Astrocyte (in vitro differentiated cells and primary cell): Measurements from ENCODE around the gene MYO5B. TPM values are rescaled to one million over a fixed set of nuclear protein-coding genes. Genes with fewer than 3 reads are reported as not detected.

Experiments
- DNase-seq: peaks from one replicate; pipeline ENCODE4 v3.0.0-alpha.2; 2010; ENCODE audit warnings: low read depth
- FAIRE-seq: peaks from 2 replicates; lab custom pipeline; 2011; peaks lifted over from hg19 to GRCh38; lab: Jason Lieb, UNC
- H2AFZ ChIP-seq: 2 replicates; pipeline ENCODE4 v1.6.0; 2012; ENCODE audit warnings: low read depth, low read length, inconsistent platforms
- H3K27ac ChIP-seq: 2 replicates; pipeline ENCODE4 v1.5.1; 2011; ENCODE audit warnings: low read depth, low read length, inconsistent platforms
- H3K27me3 ChIP-seq: 2 replicates; pipeline ENCODE4 v1.6.0; 2011; ENCODE audit warnings: low read length, inconsistent platforms; ENCODE audit not compliant: insufficient read depth
- H3K36me3 ChIP-seq: 2 replicates; pipeline ENCODE4 v1.5.1; 2011; ENCODE audit warnings: low read length, inconsistent platforms; ENCODE audit not compliant: insufficient read depth
- H3K4me1 ChIP-seq: 2 replicates; pipeline ENCODE4 v1.5.1; 2011; ENCODE audit warnings: low read length, inconsistent platforms; ENCODE audit not compliant: insufficient read depth
- H3K4me2 ChIP-seq: 2 replicates; pipeline ENCODE4 v1.6.0; 2012; ENCODE audit warnings: low read length, inconsistent platforms
- H3K4me3 ChIP-seq: 2 replicates; pipeline ENCODE4 v1.5.1; 2011; ENCODE audit warnings: low read depth, mild to moderate bottlenecking, low read length, inconsistent platforms; ENCODE audit not compliant: insufficient read depth
- H3K79me2 ChIP-seq: 2 replicates; pipeline ENCODE4 v1.6.0; 2012; ENCODE audit warnings: mild to moderate bottlenecking, low read length, inconsistent platforms; ENCODE audit not compliant: insufficient read depth
- H3K9ac ChIP-seq: 2 replicates; pipeline ENCODE4 v1.6.0; 2012; ENCODE audit warnings: mild to moderate bottlenecking, low read length, inconsistent platforms
- H3K9me3 ChIP-seq: 2 replicates; pipeline ENCODE4 v1.5.1; 2012; ENCODE audit warnings: low read depth, mild to moderate bottlenecking, low read length, inconsistent platforms; ENCODE audit not compliant: insufficient read depth
- H4K20me1 ChIP-seq: 2 replicates; pipeline ENCODE4 v1.6.0; 2012; ENCODE audit warnings: low read length, inconsistent platforms; ENCODE audit not compliant: insufficient read depth
- H3K27ac Mint-ChIP-seq: one replicate; pipeline ENCODE4 v1.8.0; 2021; ENCODE audit warnings: mild to moderate bottlenecking, mixed read lengths; ENCODE audit not compliant: unreplicated experiment
- H3K27me3 Mint-ChIP-seq: one replicate; pipeline ENCODE4 v1.8.0; 2021; ENCODE audit warnings: low read depth, mixed read lengths; ENCODE audit not compliant: unreplicated experiment
- H3K36me3 Mint-ChIP-seq: one replicate; pipeline ENCODE4 v1.8.0; 2021; ENCODE audit warnings: low read depth, mixed read lengths; ENCODE audit not compliant: unreplicated experiment
- H3K4me1 Mint-ChIP-seq: one replicate; pipeline ENCODE4 v1.8.0; 2021; ENCODE audit warnings: low read depth, mixed read lengths; ENCODE audit not compliant: unreplicated experiment
- H3K4me3 Mint-ChIP-seq: one replicate; pipeline ENCODE4 v1.8.0; 2021; ENCODE audit warnings: mild to moderate bottlenecking, moderate library complexity, mixed read lengths; ENCODE audit not compliant: unreplicated experiment
- H3K9me3 Mint-ChIP-seq: one replicate; pipeline ENCODE4 v1.8.0; 2021; ENCODE audit warnings: mild to moderate bottlenecking, mixed read lengths; ENCODE audit not compliant: unreplicated experiment
- CTCF ChIP-seq: IDR thresholded peaks from 2 replicates; pipeline ENCODE4 v1.5.1; 2011; ENCODE audit warnings: low read depth, mild to moderate bottlenecking, inconsistent platforms, low read length, moderate library complexity; ENCODE audit not compliant: insufficient read depth
- EZH2 ChIP-seq: IDR thresholded peaks from 2 replicates; pipeline ENCODE4 v1.6.1; 2012; ENCODE audit warnings: mild to moderate bottlenecking, low read length, inconsistent platforms; ENCODE audit not compliant: insufficient read depth
- total RNA-seq: library from RNA; stranded (reverse); gene quantifications from 2 replicates; pipeline ENCODE4 v1.2.1, GENCODE V29; 2021

Gene MYO5B
- total RNA-seq, 1 donor from 2014 or later, result 8.3 TPM

DNA sequence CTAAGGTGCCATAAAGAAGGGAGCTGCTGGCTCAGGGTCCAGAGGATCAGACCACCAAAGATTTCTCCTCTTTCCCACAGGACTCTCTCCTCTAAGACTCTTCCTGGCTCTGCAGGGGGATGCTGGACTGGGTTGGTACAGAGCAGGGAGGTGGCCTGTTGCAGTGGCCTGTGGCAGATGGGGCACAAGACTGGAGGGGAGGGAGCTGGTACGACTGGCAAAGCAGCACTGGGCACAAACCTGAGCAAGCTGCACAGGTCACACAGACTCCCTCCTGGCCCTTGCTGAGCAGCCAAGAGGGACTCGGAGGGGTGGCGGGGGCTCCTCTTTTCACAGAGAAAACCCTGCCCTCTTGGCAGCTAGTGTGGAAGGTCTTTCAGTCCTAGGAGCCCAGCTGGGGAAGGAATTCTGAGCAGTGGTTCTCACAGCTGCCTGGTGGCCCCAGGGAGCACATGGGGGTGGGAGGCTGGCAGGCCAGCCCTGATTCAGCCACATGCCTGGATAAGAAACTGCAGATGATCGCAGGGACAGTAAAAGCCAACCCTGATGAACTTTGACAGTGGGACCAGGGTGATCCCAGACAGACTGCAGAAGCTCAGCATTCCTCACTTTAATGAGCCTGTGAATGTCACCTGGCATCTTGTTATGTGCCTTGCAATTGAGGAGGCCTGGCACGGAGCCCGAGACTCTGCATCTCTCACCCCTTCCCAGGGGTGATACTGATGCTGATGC is 349.2 kb downstream of the MYO5B start:
- H3K27ac Mint-ChIP-seq, result no peak overlapping the region

GRCh38 chr18:49844903-49845302 is 350.0 kb downstream of the MYO5B start:
- FAIRE-seq, result no peak
- Histone ChIP-seq H3K9me3 (no peaks in the 10 kb centered on the region), H3K9ac (no peak overlapping the region), H3K4me2 (no peak overlapping the region), H3K27me3 (no peaks in the 10 kb centered on the region), H4K20me1 (no peaks in the 10 kb centered on the region), H3K79me2 (no peaks in the 10 kb centered on the region), H3K4me3 (no peak overlapping the region), H3K36me3 (no peaks in the 10 kb centered on the region), H2AFZ (no peak overlapping the region), H3K27ac (no peak overlapping the region), H3K4me1 (peaks cover 13% of the 10 kb centered on the region)
- peaks cover 26% of the 10 kb centered on the region for H3K4me1 Mint-ChIP-seq
- H3K4me3 Mint-ChIP-seq, result no peak overlapping the region
- no peak overlapping the region for H3K27ac Mint-ChIP-seq
- H3K9me3 Mint-ChIP-seq, result no peaks in the 10 kb centered on the region
- H3K36me3 Mint-ChIP-seq, result peaks cover 10% of the 10 kb centered on the region
- peaks cover 4% of the 10 kb centered on the region for H3K27me3 Mint-ChIP-seq
- no peak for TF ChIP-seq CTCF
- no peak for TF ChIP-seq EZH2
- DNase-seq, result no peak

More for the DNA sequence above, 349.2 kb downstream of the MYO5B start:
- Histone ChIP-seq H3K4me3 (no peak overlapping the region), H3K9me3 (no peaks in the 10 kb centered on the region), H3K27me3 (no peaks in the 10 kb centered on the region), H3K4me2 (no peak overlapping the region), H2AFZ (no peak overlapping the region), H3K4me1 (peaks cover 16% of the 10 kb centered on the region), H3K9ac (no peak overlapping the region), H3K36me3 (no peaks in the 10 kb centered on the region), H4K20me1 (no peaks in the 10 kb centered on the region), H3K27ac (no peak overlapping the region), H3K79me2 (no peaks in the 10 kb centered on the region)
- peaks cover 10% of the 10 kb centered on the region for H3K36me3 Mint-ChIP-seq
- TF ChIP-seq CTCF, result no peak
- TF ChIP-seq EZH2, result no peak
- no peak for DNase-seq
- peaks cover 28% of the 10 kb centered on the region for H3K4me1 Mint-ChIP-seq
- H3K27me3 Mint-ChIP-seq, result peaks cover 4% of the 10 kb centered on the region
- H3K4me3 Mint-ChIP-seq, result no peak overlapping the region
- FAIRE-seq, result no peak
- H3K9me3 Mint-ChIP-seq, result no peaks in the 10 kb centered on the region
